T-helper 17 cell (primary cell): ENCODE results near the gene ST6GALNAC6. TPM values are rescaled to one million over a fixed set of nuclear protein-coding genes. Genes with fewer than 3 reads are reported as not detected.
"Not testable (repeated sequence)": the region's sequence is repeated elsewhere in the genome, so short reads cannot be mapped to it uniquely, and the experiment has no call there.

ENCODE experiments used
- ATAC-seq: fragments of 150-1000 bp; cut with Tn5 transposase; 2 replicates; pipeline ENCODE4 v1.10.0; 2021; ENCODE audit warnings: mild to moderate bottlenecking, moderate library complexity
- DNase-seq, 3 donors: peaks; one replicate each; pipeline versions ENCODE4 v3.0.0 to v3.0.0-alpha.2; 2020 to 2021
- H3K9me3 ChIP-seq: one replicate; pipeline ENCODE4 v1.7.0; 2013; ENCODE audit warnings: low read length, mild to moderate bottlenecking; ENCODE audit not compliant: control insufficient read depth, poor library complexity, severe bottlenecking
- H3K27ac Mint-ChIP-seq: one replicate; pipeline ENCODE4 v1.8.0; 2022; ENCODE audit warnings: mild to moderate bottlenecking, moderate library complexity, mixed read lengths
- H3K27me3 Mint-ChIP-seq: one replicate; pipeline ENCODE4 v1.8.0; 2022; ENCODE audit warnings: mixed read lengths
- H3K36me3 Mint-ChIP-seq: one replicate; pipeline ENCODE4 v1.8.0; 2022; ENCODE audit warnings: low read depth, mixed read lengths
- H3K4me1 Mint-ChIP-seq: one replicate; pipeline ENCODE4 v1.8.0; 2022; ENCODE audit warnings: mild to moderate bottlenecking, mixed read lengths
- H3K4me3 Mint-ChIP-seq: one replicate; pipeline ENCODE4 v1.8.0; 2022; ENCODE audit warnings: mild to moderate bottlenecking, moderate library complexity, mixed read lengths
- total RNA-seq, 4 donors: library from RNA in 2 of 4; stranded (reverse) in 2 of 4; gene quantifications; one replicate each; pipeline ENCODE4 v1.2.3 and lab custom pipeline; 2022 to 2026

Gene ST6GALNAC6
- total RNA-seq, 2 donors from 2014 or later, result 74.5 to 108 TPM

- no peaks in the 10 kb centered on the region for H3K9me3 ChIP-seq
- H3K36me3 Mint-ChIP-seq, result no peaks in the 10 kb centered on the region
- H3K4me1 Mint-ChIP-seq, result peaks cover 15% of the 10 kb centered on the region
- H3K27me3 Mint-ChIP-seq, result no peaks in the 10 kb centered on the region
- peak overlapping the region; percentile 61 for H3K4me3 Mint-ChIP-seq
- peak overlapping the region; percentile 83 for H3K27ac Mint-ChIP-seq
- ATAC-seq (no peak), DNase-seq (no peak)
Observed at GRCh38 chr9:127855522-127855921, 43.9 kb downstream of the ST6GALNAC6 start.

DNA sequence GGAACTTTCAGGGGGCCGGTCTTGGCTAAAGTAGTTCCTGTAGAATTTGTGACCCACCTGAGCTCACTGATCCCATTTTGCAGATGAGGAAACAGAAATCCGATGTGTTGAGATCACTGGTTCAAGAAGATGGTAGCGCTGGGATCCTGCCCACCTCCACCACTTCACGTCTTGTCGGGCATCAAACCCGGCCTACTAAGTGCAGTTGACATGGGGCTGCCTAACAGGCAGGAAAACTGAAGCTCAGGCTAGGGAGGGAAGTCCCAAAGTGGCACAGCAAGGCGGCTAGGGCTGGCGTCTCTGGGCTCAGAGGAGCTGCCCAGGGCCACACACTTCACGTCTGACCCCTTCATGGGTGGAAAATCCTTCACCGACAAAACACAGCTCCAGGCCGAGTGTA, 44.4 kb downstream of the ST6GALNAC6 start:
- H3K27ac Mint-ChIP-seq, result peak overlapping the region; percentile 11
- H3K4me3 Mint-ChIP-seq, result peak overlapping the region; percentile 55
- DNase-seq (no peak), ATAC-seq (no peak)
- H3K4me1 Mint-ChIP-seq, result peaks cover 15% of the 10 kb centered on the region
- H3K27me3 Mint-ChIP-seq, result no peaks in the 10 kb centered on the region
- H3K9me3 ChIP-seq, result no peaks in the 10 kb centered on the region
- H3K36me3 Mint-ChIP-seq, result no peaks in the 10 kb centered on the region

GRCh38 chr9:127854184-127854806, 45.1 kb downstream of the ST6GALNAC6 start, which contains the start of gene ENG:
TSS of gene ENG (minus strand) at chr9:127854658. CDS start at chr9:127854355, 303 bp downstream.
- DNase-seq, result no peak
- H3K9me3 ChIP-seq, result no peaks in the 10 kb centered on the region
- Mint-ChIP-seq H3K36me3 (no peaks in the 10 kb centered on the region), H3K27me3 (no peaks in the 10 kb centered on the region), H3K4me3 (peak within 1 kb of the TSS; percentile 92), H3K4me1 (peaks cover 15% of the 10 kb centered on the region), H3K27ac (peak within 1 kb of the TSS; percentile 67)
- ATAC-seq, result peak; percentile 41

DNA sequence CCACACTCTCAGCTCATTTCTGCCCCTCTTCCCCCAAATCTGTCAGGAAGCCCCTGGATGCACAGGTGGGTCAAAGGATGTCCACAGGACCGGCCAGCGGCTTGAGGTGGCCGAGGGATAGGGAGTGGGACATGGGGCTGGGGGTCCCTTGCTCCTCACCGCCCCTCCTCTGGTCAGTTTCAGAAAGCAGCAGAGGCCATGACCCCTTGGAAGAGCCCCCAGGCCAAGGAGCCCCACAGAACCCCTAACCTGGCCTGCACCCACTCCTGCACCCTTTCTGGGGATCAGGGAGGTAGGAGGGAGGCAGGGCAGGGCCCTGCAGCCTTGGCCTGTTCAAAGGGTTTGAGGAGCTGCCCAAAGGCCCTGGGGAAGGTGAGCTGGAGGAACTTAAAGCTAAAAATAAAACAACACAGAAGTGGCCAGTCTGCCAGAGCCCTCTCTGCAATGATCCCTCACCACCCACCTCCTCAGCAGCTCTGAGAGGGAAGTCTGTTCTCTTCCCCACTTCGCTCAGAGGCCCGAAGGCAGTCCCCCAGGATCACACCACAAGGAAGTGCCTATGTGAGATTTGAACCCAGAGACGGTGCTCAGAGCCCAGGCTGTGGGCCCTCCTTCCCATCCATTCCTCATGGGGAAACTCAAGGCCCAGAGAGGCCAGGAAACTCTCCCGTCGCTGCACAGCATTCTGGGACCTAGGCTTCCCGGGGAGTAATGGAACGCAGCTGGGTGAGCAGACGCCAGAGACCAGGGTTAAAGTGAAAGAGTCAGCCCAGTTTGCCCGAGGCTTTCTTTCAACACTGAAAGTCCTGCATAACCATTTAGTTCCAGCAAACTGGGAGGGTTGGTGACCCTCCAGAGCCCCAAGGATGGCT, 45.9 kb downstream of the ST6GALNAC6 start:
- Mint-ChIP-seq H3K36me3 (no peaks in the 10 kb centered on the region), H3K27me3 (no peaks in the 10 kb centered on the region), H3K4me3 (peak overlapping the region; percentile 92), H3K27ac (peak overlapping the region; percentile 67), H3K4me1 (peaks cover 15% of the 10 kb centered on the region)
- ATAC-seq, result peak; percentile 47
- no peaks in the 10 kb centered on the region for H3K9me3 ChIP-seq
- DNase-seq, result no peak

DNA sequence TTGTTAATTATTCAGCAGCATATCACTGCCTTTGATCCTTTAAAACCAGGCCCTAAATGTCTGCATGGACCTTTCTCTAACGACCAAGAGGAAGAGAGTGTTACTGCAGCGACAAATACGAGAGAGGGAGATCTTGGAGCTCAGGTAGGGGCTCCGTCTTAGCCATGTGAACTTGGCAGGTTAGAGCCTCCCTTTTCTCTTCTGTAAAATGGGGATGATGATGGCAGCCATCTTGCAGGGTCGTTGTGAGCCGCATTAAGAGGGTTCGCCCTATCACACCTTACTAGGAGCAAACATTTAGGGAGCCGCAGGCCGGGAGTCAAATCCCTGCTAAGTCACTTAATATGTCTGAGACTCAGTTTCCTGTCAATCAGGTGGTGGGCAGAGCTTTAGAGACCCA, 46.6 kb downstream of the ST6GALNAC6 start:
- DNase-seq (no peak), ATAC-seq (no peak)
- Mint-ChIP-seq H3K27me3 (no peaks in the 10 kb centered on the region), H3K4me1 (peaks cover 14% of the 10 kb centered on the region), H3K4me3 (peak overlapping the region; percentile 60), H3K36me3 (no peaks in the 10 kb centered on the region), H3K27ac (peak overlapping the region; percentile 67)
- H3K9me3 ChIP-seq, result no peaks in the 10 kb centered on the region

DNA sequence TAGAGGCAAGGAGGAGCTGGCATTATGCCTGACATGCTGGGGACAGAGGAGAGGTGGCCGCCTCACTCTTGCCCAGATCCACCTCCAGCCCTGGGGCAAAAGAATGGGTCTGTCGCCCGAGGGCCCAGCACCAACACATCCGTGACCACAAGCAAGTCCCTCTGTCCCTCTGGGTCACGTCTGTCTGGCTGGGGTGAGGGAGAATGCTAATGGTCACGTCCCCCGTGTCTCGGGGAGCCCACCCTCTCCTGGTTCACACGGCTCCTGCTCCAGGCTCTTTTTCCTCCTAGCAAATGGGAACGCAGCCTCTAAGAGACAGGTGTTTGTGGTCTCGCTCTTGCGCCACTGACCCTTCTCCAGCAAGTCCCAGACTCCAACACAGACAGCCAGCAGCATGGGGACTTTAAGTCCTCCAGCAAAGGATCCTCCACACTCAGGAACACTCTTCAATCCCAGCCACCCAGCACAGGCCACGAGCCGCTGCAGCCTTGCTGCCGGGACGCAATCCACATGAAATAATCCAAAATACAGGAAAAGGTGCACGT, 49.0 kb downstream of the ST6GALNAC6 start:
- H3K27ac Mint-ChIP-seq, result no peak overlapping the region
- no peak overlapping the region for H3K4me3 Mint-ChIP-seq
- H3K36me3 Mint-ChIP-seq, result no peaks in the 10 kb centered on the region
- no peaks in the 10 kb centered on the region for H3K9me3 ChIP-seq
- no peak for ATAC-seq
- no peak for DNase-seq
- no peaks in the 10 kb centered on the region for H3K27me3 Mint-ChIP-seq
- H3K4me1 Mint-ChIP-seq, result peaks cover 7% of the 10 kb centered on the region

DNA sequence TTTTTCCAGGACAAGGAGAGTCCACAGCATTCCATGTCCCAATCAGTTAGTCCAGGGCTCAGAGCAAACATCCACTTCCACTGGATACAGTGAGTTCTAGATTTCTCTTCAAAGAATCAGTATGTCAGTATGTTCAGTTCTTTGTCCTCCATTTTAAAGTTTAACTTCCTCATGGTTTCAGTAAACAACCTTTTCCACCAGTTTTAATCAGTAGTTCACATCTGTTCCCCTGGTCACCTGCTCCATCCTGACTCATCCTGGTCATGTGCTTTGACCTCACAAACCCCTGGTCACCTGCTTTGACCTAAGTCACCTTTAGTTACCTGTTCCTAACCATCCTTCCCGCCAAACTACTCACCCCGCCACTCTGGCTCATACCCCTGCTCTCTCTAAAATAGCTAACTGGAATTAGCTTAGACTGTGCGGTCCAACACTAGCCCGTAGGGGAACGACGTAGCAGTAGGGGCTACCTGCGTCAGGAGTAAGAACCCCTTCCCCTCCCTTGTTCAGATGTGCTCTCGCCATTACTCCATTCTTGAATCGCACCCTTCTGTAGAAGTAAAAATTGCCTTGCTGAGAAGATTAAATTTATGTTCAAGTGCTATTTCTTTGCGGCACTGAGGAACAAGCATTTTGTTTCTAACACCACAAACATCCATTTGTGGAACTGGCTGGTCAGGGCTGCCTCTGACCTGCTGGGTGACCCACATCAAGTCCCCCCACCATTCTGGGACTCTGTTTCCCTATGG, 50.5 kb downstream of the ST6GALNAC6 start:
- H3K27ac Mint-ChIP-seq, result no peak overlapping the region
- H3K27me3 Mint-ChIP-seq, result no peaks in the 10 kb centered on the region
- no peaks in the 10 kb centered on the region for H3K36me3 Mint-ChIP-seq
- H3K9me3 ChIP-seq, result no peaks in the 10 kb centered on the region
- H3K4me1 Mint-ChIP-seq, result peaks cover 2% of the 10 kb centered on the region
- ATAC-seq, result no peak
- no peak for DNase-seq
- H3K4me3 Mint-ChIP-seq, result no peak overlapping the region

- ATAC-seq, result no peak
- no peaks in the 10 kb centered on the region for H3K27me3 Mint-ChIP-seq
- no peak overlapping the region for H3K27ac Mint-ChIP-seq
- no peak overlapping the region for H3K4me3 Mint-ChIP-seq
- no peaks in the 10 kb centered on the region for H3K4me1 Mint-ChIP-seq
- DNase-seq, result no peak
- H3K9me3 ChIP-seq, result no peaks in the 10 kb centered on the region
- H3K36me3 Mint-ChIP-seq, result no peaks in the 10 kb centered on the region
Observed at GRCh38 chr9:127847833-127848755, 51.3 kb downstream of the ST6GALNAC6 start.

GRCh38 chr9:127847178-127847510, 52.3 kb downstream of the ST6GALNAC6 start:
- no peaks in the 10 kb centered on the region for H3K36me3 Mint-ChIP-seq
- H3K27ac Mint-ChIP-seq, result no peak overlapping the region
- ATAC-seq, result no peak
- H3K9me3 ChIP-seq, result no peaks in the 10 kb centered on the region
- H3K4me1 Mint-ChIP-seq, result no peaks in the 10 kb centered on the region
- H3K4me3 Mint-ChIP-seq, result no peak overlapping the region
- DNase-seq, result no peak
- H3K27me3 Mint-ChIP-seq, result no peaks in the 10 kb centered on the region

DNA sequence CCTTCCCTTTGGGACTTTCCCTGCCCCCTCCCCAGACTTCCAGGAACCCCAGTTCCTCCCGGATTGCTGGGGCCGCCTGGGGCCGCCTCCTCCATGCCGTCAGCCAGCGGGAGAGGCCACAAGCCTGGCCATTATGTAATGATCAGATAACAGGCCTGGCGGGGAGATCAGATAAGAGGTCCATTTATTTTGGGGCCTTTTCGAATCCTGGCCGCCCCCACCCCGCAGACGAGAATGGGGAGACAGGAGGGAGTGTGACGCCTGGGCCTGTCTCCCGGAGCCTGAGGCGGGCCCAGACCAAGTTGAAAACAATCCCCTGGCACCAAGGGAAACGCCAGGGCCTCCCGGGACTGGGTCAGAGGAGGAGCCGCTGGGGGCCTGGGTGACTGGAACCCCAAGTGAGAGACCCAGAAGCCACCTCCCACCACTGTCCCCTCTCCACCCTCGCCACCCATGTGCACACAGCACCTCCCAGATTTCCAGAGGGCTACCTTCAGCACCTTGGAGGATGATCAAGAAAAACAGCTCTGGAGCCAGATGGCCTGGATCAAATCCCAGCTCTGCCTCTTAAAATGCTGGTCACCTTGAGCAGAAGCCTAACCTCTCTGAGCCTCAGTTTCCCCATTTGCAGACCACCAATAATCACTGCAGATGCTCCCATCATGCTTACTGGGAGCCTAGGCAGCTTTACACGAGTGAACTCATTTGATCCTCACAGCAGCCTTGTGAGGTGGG, 52.8 kb downstream of the ST6GALNAC6 start:
- ATAC-seq (no peak), DNase-seq (no peak)
- no peaks in the 10 kb centered on the region for H3K9me3 ChIP-seq
- Mint-ChIP-seq H3K27ac (no peak overlapping the region), H3K4me1 (no peaks in the 10 kb centered on the region), H3K4me3 (no peak overlapping the region), H3K27me3 (no peaks in the 10 kb centered on the region), H3K36me3 (no peaks in the 10 kb centered on the region)

DNA sequence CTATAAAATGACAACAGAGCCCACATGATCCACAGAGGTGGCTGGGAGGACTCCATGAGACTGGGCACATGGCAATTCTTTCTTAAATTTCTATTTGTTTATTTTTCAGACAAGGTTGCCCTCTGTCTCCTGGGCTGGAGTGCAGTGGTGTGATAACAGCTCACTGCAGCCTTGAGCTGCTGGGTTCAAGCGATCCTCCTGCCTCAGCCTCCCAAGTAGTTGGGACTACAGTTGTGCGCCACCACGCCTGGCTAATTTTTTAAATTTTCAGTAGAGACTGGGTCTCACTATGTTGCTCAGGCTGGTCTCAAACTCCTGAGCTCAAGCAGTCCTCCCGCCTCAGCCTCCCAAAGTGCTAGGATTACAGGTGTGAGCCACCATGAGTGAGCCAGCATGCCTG, 53.8 kb downstream of the ST6GALNAC6 start:
- H3K27me3 Mint-ChIP-seq, H3K4me1 Mint-ChIP-seq, DNase-seq, H3K36me3 Mint-ChIP-seq, ATAC-seq, H3K27ac Mint-ChIP-seq, H3K4me3 Mint-ChIP-seq, H3K9me3 ChIP-seq: not testable (repeated sequence)

DNA sequence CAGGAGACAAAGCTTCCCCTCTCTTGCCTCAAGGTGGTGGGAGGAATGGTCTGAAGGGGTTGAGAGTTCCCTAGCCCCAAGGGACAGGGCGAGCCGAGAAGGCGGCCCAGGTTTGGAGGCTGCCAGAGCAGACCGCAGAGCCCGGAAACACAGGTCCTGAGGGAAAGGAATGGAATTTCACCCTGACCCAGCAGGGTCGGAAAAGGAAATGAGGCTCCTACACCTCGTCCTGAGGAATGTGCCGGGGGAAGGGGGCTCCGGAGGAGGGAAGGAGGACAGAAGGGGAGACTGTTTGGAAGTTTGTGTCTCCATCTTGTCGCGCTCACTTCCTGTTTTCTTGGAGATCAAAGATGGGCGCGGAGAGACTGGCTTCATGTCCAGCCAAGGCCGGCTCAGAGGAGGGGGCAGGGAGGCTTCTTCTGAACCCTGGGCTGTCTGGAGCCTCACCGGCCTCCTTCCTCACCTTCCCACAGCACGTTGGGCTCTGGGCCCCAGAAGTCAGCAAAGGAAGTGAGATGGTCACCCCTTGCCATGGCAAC, 54.5 kb downstream of the ST6GALNAC6 start:
- Mint-ChIP-seq H3K4me3 (no peak overlapping the region), H3K27ac (no peak overlapping the region), H3K36me3 (no peaks in the 10 kb centered on the region), H3K27me3 (no peaks in the 10 kb centered on the region), H3K4me1 (no peaks in the 10 kb centered on the region)
- ATAC-seq, result no peak
- DNase-seq, result no peak
- H3K9me3 ChIP-seq, result no peaks in the 10 kb centered on the region
